ENCODE measurements around the gene MRPL53. TPM values are rescaled to one million over a fixed set of nuclear protein-coding genes. Genes with fewer than 3 reads are reported as not detected.

Gene MRPL53
- total and polyA plus RNA-seq, 2 of the 13 experiments (the other 11 are each of a cell fraction or from before 2014, with no cell fraction given), result 34.3 to 51.9 TPM

- no peak for TF ChIP-seq ZNF552 (CRISPR knock-in tag; IDR thresholded peaks at IDR 0.05; ENCODE audit: borderline replicate concordance)
- TF ChIP-seq ZNF567 (CRISPR knock-in tag; IDR thresholded peaks at IDR 0.05; ENCODE audit: borderline replicate concordance), result no peak
- TF ChIP-seq ZHX2 (IDR thresholded peaks at IDR 0.05; ENCODE audit: low read depth), result no peak
- no peak for TF ChIP-seq ZHX2 (CRISPR knock-in tag; IDR thresholded peaks at IDR 0.05; ENCODE audit: borderline replicate concordance)
- no peak for TF ChIP-seq KLF11 (CRISPR knock-in tag; IDR thresholded peaks at IDR 0.05)
- no peak for TF ChIP-seq NFATC3 (CRISPR knock-in tag; IDR thresholded peaks at IDR 0.05)
- TF ChIP-seq RFXAP (CRISPR knock-in tag; IDR thresholded peaks at IDR 0.05; ENCODE audit: borderline replicate concordance), result no peak
- no peak for TF ChIP-seq ZNF496 (CRISPR knock-in tag; IDR thresholded peaks at IDR 0.05; ENCODE audit: insufficient replicate concordance)
- 0 out of 2 replicates have a peak, but pooled peaks have one; percentile 25 for TF ChIP-seq ZNF564 (CRISPR knock-in tag; IDR thresholded peaks at IDR 0.05)
- no peak for TF ChIP-seq ZNF253 (CRISPR knock-in tag; IDR thresholded peaks at IDR 0.05; ENCODE audit: borderline replicate concordance)
- peak; percentile 35; the same call in 1 of the 2 replicates for TF ChIP-seq ZNF709 (CRISPR knock-in tag; IDR thresholded peaks at IDR 0.05)
- no peak for TF ChIP-seq ZNF276 (CRISPR knock-in tag; IDR thresholded peaks at IDR 0.05; ENCODE audit: low read depth)
- peak; percentile 73 for TF ChIP-seq RARA (CRISPR knock-in tag; IDR thresholded peaks at IDR 0.05)
- no peak for TF ChIP-seq CSRNP2 (CRISPR knock-in tag; conservative IDR thresholded peaks at IDR 0.05; ENCODE audit: low read depth)
- TF ChIP-seq GATAD2A (CRISPR knock-in tag; IDR thresholded peaks at IDR 0.05), result peak; percentile 50
- TF ChIP-seq MLXIP (CRISPR knock-in tag; IDR thresholded peaks at IDR 0.05; ENCODE audit: borderline replicate concordance), result no peak
- 0 out of 2 replicates have a peak, but pooled peaks have one; percentile 60 for TF ChIP-seq TOE1 (CRISPR knock-in tag; IDR thresholded peaks at IDR 0.05)
Observed at GRCh38 chr2:74447230-74447999, 25.1 kb downstream of the MRPL53 start (continued).

All from HepG2 (cell line).